ENCODE data around the gene MACF1. TPM values are rescaled to one million over a fixed set of nuclear protein-coding genes. Genes with fewer than 3 reads are reported as not detected.

The MACF1 gene, protein sequence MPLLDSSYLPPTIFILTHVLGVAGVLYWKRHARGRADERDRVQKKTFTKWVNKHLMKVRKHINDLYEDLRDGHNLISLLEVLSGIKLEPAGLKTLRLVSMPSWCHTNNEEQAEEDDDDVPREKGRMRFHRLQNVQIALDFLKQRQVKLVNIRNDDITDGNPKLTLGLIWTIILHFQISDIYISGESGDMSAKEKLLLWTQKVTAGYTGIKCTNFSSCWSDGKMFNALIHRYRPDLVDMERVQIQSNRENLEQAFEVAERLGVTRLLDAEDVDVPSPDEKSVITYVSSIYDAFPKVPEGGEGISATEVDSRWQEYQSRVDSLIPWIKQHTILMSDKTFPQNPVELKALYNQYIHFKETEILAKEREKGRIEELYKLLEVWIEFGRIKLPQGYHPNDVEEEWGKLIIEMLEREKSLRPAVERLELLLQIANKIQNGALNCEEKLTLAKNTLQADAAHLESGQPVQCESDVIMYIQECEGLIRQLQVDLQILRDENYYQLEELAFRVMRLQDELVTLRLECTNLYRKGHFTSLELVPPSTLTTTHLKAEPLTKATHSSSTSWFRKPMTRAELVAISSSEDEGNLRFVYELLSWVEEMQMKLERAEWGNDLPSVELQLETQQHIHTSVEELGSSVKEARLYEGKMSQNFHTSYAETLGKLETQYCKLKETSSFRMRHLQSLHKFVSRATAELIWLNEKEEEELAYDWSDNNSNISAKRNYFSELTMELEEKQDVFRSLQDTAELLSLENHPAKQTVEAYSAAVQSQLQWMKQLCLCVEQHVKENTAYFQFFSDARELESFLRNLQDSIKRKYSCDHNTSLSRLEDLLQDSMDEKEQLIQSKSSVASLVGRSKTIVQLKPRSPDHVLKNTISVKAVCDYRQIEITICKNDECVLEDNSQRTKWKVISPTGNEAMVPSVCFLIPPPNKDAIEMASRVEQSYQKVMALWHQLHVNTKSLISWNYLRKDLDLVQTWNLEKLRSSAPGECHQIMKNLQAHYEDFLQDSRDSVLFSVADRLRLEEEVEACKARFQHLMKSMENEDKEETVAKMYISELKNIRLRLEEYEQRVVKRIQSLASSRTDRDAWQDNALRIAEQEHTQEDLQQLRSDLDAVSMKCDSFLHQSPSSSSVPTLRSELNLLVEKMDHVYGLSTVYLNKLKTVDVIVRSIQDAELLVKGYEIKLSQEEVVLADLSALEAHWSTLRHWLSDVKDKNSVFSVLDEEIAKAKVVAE (N-terminal part only)
- total RNA-seq, result 501 and 507 TPM in 2 replicates

DNA sequence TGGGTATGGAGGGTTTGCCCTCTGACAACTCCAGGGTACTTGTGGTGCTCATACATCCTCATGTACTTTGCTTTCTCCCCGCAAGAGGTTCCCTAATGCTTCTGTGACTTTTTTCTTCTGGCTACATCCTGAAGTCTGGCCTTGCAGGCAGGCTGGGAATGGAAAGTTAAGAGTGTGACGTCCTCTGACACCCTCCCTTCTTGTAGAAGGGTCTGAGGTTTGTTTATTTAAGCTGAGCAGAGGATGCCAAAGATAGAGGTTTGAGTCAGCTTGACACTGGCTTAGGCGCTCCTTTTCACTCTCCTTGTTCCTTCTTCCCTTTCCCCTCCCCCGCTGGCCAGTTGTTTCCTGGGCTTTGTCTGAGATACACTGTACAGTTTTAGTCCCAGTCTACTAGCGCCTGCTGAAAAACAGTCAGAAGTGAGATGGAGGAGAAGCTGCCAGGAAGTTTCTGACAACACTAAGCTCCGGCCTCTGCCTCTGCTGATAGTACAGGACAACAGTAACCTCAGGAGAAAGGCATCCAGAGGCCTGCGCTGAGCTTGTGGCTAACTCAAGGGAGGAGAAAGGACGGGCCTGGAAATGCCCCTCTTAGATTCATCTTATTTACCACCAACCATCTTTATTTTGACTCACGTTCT lies at the start of gene MACF1:
Gene MACF1, plus strand, starts transcription at position 255 of the 641 bp plus-strand sequence. Its CDS starts 328 bp downstream, at position 583.

GRCh38 chr1:39491146-39491921 lies 286.8 kb downstream of the MACF1 start, which contains the start of gene BMP8A:
BMP8A (plus strand) TSS chr1:39491636; CDS start chr1:39491992, 356 bp downstream.

Other genes with a start within 250 kb of the MACF1 start
- gene AKIRIN1, start 213.4 kb upstream of the MACF1 start, total RNA-seq, result 41.8 and 46.8 TPM in 2 replicates
- 427 and 486 TPM in 2 replicates for gene NDUFS5, start 178.3 kb upstream of the MACF1 start, total RNA-seq